GM12874 (cell line): ENCODE results near the gene HSPB3.

Experiments
- TF ChIP-seq, protein P1 (sequence below): IDR thresholded peaks from 2 replicates; pipeline ENCODE4 v1.5.1; 2011; ENCODE audit warnings: low read depth, mild to moderate bottlenecking, control low read depth, low read length, moderate library complexity; ENCODE audit not compliant: insufficient read depth

HSPB3 gene

DNA sequence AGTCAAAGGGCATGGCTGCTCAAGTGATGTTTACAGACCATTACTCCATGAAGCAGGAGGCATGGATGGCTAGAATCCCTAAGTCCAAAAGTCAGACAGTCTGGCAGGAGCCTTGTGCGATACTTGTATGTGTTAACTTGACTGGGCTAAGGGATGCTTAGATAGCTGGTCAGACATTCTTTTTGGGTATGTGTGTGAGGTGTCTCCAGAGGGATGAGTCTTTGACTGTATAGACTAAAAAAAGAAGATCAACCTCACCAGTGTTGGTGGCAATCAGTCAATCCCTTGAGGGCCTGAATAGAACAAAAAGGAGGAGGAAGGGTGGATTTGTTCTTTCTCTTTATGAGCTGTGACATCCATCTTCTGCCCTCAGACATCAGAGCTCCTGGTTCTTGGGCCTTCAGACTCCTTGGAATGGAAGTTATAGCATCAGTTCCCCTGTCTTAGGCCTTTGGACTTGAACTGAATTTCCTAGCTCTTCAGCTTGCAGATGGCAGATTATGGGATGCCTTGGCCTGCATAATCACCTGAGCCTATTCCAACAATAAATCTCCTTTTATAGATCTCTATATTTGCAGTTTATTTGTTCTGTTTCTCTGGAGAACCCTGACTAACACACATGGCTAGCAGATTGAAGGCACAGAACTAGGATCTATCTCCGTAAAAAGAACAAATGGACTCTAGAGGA is 9.7 kb upstream of the HSPB3 start:
- TF ChIP-seq, protein P1, sequence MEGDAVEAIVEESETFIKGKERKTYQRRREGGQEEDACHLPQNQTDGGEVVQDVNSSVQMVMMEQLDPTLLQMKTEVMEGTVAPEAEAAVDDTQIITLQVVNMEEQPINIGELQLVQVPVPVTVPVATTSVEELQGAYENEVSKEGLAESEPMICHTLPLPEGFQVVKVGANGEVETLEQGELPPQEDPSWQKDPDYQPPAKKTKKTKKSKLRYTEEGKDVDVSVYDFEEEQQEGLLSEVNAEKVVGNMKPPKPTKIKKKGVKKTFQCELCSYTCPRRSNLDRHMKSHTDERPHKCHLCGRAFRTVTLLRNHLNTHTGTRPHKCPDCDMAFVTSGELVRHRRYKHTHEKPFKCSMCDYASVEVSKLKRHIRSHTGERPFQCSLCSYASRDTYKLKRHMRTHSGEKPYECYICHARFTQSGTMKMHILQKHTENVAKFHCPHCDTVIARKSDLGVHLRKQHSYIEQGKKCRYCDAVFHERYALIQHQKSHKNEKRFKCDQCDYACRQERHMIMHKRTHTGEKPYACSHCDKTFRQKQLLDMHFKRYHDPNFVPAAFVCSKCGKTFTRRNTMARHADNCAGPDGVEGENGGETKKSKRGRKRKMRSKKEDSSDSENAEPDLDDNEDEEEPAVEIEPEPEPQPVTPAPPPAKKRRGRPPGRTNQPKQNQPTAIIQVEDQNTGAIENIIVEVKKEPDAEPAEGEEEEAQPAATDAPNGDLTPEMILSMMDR: no peak

DNA sequence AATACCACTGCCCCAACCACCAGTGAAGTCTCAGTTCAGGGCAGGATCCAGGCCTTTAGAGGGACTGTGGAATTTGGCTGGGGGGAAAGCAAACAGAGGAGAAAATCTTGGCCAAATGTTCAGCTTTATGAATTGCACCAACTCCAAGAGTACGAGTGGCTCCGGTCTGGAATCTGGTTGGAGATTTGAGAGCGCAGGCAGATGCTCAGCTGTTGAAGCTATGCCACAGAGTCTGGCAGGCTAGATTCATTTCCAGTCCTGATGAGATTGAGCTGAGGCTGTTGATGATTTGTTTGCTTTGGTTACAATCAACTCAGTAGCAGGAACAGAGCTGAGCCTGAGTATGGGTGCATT is 9.1 kb upstream of the HSPB3 start:
- TF ChIP-seq, protein P1: no peak

DNA sequence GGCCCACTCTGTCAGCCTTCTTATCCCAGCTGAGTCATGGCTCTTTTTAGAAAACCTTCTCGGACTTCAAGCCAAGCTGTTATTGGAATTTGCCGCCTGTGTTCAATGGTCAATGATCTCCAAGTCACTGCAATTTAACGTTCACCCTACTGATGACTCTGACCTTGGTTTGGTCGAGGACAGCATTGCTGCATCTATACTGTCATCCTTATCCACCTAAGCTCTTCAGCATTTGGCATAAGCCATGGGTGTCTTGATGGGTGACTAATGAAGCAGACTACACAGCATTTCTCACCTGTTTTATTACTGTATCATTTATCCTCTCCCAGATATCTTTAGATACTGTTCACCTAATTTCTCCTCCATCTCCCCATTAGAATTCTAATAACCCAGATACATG is 5.6 kb upstream of the HSPB3 start:
- TF ChIP-seq, protein P1: no peak

DNA sequence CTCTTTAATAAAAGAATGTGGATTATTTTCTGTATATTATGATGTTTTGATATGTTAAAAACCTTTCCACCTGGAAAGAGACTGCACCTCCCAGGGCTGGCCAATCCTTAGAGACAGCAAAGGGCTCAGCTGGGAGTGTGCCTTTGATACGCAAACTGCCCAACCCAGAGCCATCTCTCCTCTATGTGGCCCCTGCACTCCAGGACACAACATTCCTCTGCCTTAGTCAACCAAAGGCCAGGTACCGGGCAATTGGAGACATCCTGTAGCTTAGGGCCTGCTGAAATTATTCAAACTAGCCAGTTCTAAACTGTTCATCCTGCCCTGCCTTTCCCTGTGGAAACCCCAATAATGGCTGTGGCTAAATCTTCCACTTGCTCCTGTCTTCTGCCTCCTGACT is 5.0 kb upstream of the HSPB3 start:
- TF ChIP-seq, protein P1: no peak

DNA sequence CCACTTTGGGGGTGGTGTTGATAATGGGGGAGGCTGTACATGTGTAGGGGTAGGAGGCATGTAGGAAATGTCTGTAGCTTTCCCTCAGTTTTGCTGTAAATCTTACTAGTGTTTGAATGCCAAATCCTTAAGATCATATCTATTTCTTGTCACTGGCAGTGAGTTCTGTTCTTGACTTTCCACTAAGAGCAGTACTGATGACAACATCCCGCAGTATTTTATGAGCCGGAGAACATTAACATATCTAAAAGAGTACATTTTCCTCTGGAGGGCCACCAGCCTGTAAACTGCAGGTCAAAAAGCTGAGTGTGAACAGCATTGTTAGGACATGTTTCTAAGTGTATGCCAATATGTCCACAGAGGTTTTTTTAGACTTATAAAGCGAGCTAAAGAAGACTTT is 2.5 kb upstream of the HSPB3 start:
- TF ChIP-seq, protein P1: no peak

DNA sequence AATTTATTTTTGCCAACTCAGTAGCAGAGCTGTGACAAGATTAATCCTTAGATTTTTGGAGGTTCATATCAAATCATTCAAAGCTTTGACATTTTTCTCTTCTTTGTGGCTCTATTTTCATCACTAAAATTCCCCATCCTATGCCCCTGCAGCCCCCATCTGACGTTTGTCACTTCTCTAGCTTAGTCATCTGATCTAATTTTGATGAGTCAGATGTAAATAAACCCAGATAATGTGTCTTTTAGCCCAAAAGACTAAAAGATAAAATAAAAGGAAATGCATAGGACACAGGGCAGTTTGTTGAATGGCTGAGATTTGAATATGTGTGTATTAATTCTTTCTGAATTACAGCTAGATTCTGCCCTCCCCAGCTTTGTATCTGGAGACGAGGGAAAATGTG is 897 bp upstream of the HSPB3 start:
- TF ChIP-seq, protein P1: no peak

DNA sequence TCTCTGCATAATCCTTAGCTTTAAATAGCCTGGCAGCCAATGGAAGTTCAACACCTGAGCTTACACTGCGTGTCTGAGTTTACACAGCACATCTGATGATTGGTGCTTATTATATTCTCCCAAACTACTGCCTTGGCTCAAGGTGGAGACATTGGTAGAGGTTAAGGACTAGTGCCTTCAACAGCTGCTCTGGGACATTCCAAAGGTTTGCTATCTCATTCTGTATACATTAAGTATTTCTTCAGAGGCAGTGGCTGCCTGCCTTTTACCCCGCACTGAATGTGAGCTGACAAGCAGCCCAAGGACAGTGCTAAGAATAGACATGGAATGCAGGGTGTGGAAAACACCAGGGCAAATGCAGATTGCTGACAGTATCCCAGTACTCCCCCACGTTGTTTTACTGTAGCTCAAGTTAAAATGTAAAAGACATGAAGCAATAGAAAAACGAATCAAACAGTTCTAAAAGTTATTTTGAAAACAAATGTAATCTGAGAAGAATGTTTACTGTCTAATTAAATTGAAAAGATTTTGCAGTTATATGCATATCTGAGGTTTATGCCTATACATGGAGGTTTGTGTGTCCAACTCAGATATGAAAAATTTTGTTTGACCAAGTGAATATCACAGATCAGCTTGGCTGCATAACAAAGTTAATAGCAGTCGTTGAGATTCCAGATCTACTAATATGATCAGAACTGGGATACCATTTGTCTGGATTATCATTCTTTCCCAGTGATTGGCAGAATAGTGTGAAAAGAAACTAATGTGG is 1.8 kb downstream of the HSPB3 start:
- TF ChIP-seq, protein P1: no peak
